Spleen (tissue), 11 donors: ENCODE results near the gene DMD. TPM values are rescaled to one million over a fixed set of nuclear protein-coding genes. Genes with fewer than 3 reads are reported as not detected.

ENCODE experiments used
- DNase-seq: peaks from one replicate; pipeline ENCODE4 v3.0.0-alpha.2; 2020
- H3K27ac ChIP-seq, 8 donors: fragments of 200-600 bp; sonication (generic) in 7 of 8; 1 replicate in 4 of 8; 2 replicates in 4 of 8; pipeline versions ENCODE4 v1.5.0 to v1.8.0; 2016 to 2021; ENCODE audit warnings: inconsistent platforms in 4 of 8, mild to moderate bottlenecking in 4 of 8, moderate library complexity in 1 of 8
- H3K27me3 ChIP-seq, 7 donors: fragments of 200-600 bp; sonication (generic) in 6 of 7; replicated peaks in 1 of 7; 1 replicate in 4 of 7; 2 replicates in 3 of 7; pipeline versions ENCODE4 v1.5.0 to v1.8.0; 2016 to 2021; ENCODE audit warnings: inconsistent platforms in 3 of 7, mild to moderate bottlenecking in 1 of 7
- H3K36me3 ChIP-seq, 6 donors: fragments of 200-600 bp; sonication (generic) in 5 of 6; 1 replicate in 4 of 6; 2 replicates in 2 of 6; pipeline versions ENCODE4 v1.5.0 to v1.8.0; 2016 to 2021; ENCODE audit warnings: inconsistent platforms in 2 of 6
- H3K4me1 ChIP-seq, 6 donors: fragments of 200-600 bp; sonication (generic) in 5 of 6; 1 replicate in 3 of 6; 2 replicates in 3 of 6; pipeline versions ENCODE4 v1.5.0 to v1.8.0; 2016 to 2021; ENCODE audit warnings: inconsistent platforms in 3 of 6
- H3K4me3 ChIP-seq, 8 donors: fragments of 200-600 bp; sonication (generic) in 7 of 8; 1 replicate in 4 of 8; 2 replicates in 4 of 8; pipeline versions ENCODE4 v1.5.0 to v1.8.0; 2016 to 2021; ENCODE audit warnings: inconsistent platforms in 4 of 8, mild to moderate bottlenecking in 4 of 8, moderate library complexity in 2 of 8
- H3K9me3 ChIP-seq, 8 donors: fragments of 200-600 bp; sonication (generic) in 7 of 8; 1 replicate in 4 of 8; 2 replicates in 4 of 8; pipeline versions ENCODE4 v1.5.0 to v1.8.0; 2016 to 2021; ENCODE audit warnings: inconsistent platforms in 4 of 8
- POLR2A ChIP-seq, 3 donors: fragments of 450-650 bp; IDR thresholded peaks; one replicate each; pipeline ENCODE4 v1.5.1; 2017; ENCODE audit warnings: antibody characterized with exemption in 3 of 3, mild to moderate bottlenecking in 1 of 3
- POLR2AphosphoS5 ChIP-seq, 3 donors: sonication (generic); formaldehyde crosslinking; IDR thresholded peaks; one replicate each; pipeline ENCODE4 v1.5.1; 2017; ENCODE audit warnings: antibody characterized with exemption in 3 of 3
- WGBS, 5 donors: extraction: QIAGEN DNeasy Blood & Tissue Kit in 3 of 5; methylation state at CpG; one replicate each; pipeline versions ENCODE4 v1.1.5 to v1.1.7; 2013 to 2018; 5-methylcytosine and 5-hydroxymethylcytosine counted together
- intact Hi-C: fragments of 100-400 bp; cut with DNase I; formaldehyde crosslinking; loops from one replicate; pipeline ENCODE4 v1.15.0; 2023; ENCODE audit warnings: low total_unique reads
- polyA plus RNA-seq, 3 donors: library from polyadenylated mRNA; stranded (reverse); fragments of 200-250 nt; gene quantifications; one replicate each; pipeline ENCODE4 v1.2.1, GENCODE V29; 2013
- total RNA-seq, 7 donors: library from RNA; depleted of rRNA in 3 of 7; stranded (reverse); fragments of >200 nt in 3 of 7; fragmentation: NEBNext Ultra II Directional in 4 of 7; extraction: Animal tissue kit (Norgen Biotek cat#: 25700) in 4 of 7; gene quantifications; one replicate each; pipeline versions ENCODE4 v1.1.0 to v1.2.1, GENCODE V29; 2016 to 2021
- TF ChIP-seq, protein P1 (sequence below), 11 experiments: fragments of 200-600 bp in 7 of 11; fragments of 450-650 bp in 4 of 11; sonication (generic) in 4 of 11; IDR thresholded peaks in 8 of 11; conservative IDR thresholded peaks in 3 of 11; 1 replicate in 7 of 11; 2 replicates in 4 of 11; pipeline versions ENCODE4 v1.4.0 to v1.8.0; 2016 to 2021; ENCODE audit warnings: antibody characterized with exemption in 11 of 11, inconsistent platforms in 4 of 11, mild to moderate bottlenecking in 1 of 11
- donor health status: healthy with polysubstance abuse.
- donor health status: DM: no; HTN: no; CAD: no; lungs with moderate emphysema.
- donor health status: DM: no; HTN: no; CAD: no.
- donor health status: Bipolar disorder and iron deficiency.
- donor health status: healthy.
- donor health status: DM: no; HTN: no; CAD: no.
- donor health status: DM: yes; HTN: yes; CAD: no.

Gene DMD
- total and polyA plus RNA-seq, 10 donors, result 1.3 to 11.3 (median 4.4) TPM

- TF ChIP-seq POLR2A (IDR thresholded peaks at IDR 0.05), result no peak
- TF ChIP-seq, protein P1, sequence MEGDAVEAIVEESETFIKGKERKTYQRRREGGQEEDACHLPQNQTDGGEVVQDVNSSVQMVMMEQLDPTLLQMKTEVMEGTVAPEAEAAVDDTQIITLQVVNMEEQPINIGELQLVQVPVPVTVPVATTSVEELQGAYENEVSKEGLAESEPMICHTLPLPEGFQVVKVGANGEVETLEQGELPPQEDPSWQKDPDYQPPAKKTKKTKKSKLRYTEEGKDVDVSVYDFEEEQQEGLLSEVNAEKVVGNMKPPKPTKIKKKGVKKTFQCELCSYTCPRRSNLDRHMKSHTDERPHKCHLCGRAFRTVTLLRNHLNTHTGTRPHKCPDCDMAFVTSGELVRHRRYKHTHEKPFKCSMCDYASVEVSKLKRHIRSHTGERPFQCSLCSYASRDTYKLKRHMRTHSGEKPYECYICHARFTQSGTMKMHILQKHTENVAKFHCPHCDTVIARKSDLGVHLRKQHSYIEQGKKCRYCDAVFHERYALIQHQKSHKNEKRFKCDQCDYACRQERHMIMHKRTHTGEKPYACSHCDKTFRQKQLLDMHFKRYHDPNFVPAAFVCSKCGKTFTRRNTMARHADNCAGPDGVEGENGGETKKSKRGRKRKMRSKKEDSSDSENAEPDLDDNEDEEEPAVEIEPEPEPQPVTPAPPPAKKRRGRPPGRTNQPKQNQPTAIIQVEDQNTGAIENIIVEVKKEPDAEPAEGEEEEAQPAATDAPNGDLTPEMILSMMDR (IDR thresholded peaks at IDR 0.05 in 8 of 11, conservative IDR thresholded peaks at IDR 0.05 in 3 of 11), result no peak
- TF ChIP-seq POLR2AphosphoS5 (IDR thresholded peaks at IDR 0.05), result no peak
- intact Hi-C loops, result no loop called here
Observed at GRCh38 chrX:31154946-31155345, 2056.4 kb downstream of the DMD start.

GRCh38 chrX:31153475-31154047 is 2057.8 kb downstream of the DMD start:
- no peak for DNase-seq
- Histone ChIP-seq H3K4me3 (no peak overlapping the region), H3K27ac (no peak overlapping the region), H3K36me3 (no peaks in the 10 kb centered on the region), H3K9me3 (no peaks in the 10 kb centered on the region), H3K27me3 (no peaks in the 10 kb centered on the region), H3K4me1 (no peaks in the 10 kb centered on the region)
- TF ChIP-seq POLR2AphosphoS5 (IDR thresholded peaks at IDR 0.05) (no peak), POLR2A (IDR thresholded peaks at IDR 0.05) (no peak)
- TF ChIP-seq, protein P1 (IDR thresholded peaks at IDR 0.05 in 8 of 11, conservative IDR thresholded peaks at IDR 0.05 in 3 of 11), result no peak
- intact Hi-C loops, result no loop called here
- WGBS, 5 donors, result 60 to 100% (median 78%) methylated on average over 1 of the region's 1 CpG

More at GRCh38 chrX:31154946-31155345, 2056.4 kb downstream of the DMD start:
- H3K27me3 ChIP-seq, result no peaks in the 10 kb centered on the region
- DNase-seq, result no peak
- no peaks in the 10 kb centered on the region for H3K9me3 ChIP-seq
- H3K4me3 ChIP-seq, result no peak overlapping the region
- no peaks in the 10 kb centered on the region for H3K36me3 ChIP-seq
- no peak overlapping the region for H3K27ac ChIP-seq
- H3K4me1 ChIP-seq, result no peaks in the 10 kb centered on the region
- WGBS, 5 donors, result 63 to 89% (median 77%) methylated on average over 2 of the region's 2 CpGs

DNA sequence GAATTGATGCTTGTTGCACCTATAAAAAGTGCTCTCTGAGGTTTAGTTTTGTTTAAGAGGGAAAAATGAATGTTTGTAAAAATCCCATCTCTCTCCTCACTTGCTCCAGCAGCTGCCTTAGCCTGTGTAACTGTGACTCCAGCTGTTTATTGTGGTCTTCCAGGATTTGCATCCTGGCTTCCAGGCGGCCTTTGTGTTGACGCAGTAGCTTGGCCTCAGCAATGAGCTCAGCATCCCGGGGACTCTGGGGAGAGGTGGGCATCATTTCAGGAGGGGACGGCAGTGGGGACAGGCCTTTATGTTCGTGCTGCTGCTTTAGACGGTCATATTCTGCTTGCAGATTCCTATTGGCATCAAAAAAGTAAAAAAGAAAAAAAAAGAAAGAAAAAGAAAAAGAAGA is 2064.2 kb downstream of the DMD start:
- Histone ChIP-seq H3K36me3 (no peaks in the 10 kb centered on the region), H3K4me3 (no peak overlapping the region), H3K27ac (no peak overlapping the region), H3K27me3 (no peaks in the 10 kb centered on the region), H3K4me1 (no peaks in the 10 kb centered on the region), H3K9me3 (no peaks in the 10 kb centered on the region)
- intact Hi-C loops, result no loop called here
- TF ChIP-seq, protein P1 (IDR thresholded peaks at IDR 0.05 in 8 of 11, conservative IDR thresholded peaks at IDR 0.05 in 3 of 11), result no peak
- TF ChIP-seq POLR2A (IDR thresholded peaks at IDR 0.05) (no peak), POLR2AphosphoS5 (IDR thresholded peaks at IDR 0.05) (no peak)
- DNase-seq, result no peak
- 72 to 92% (median 81%) methylated on average over 6 of the region's 6 CpGs for WGBS, 5 donors

DNA sequence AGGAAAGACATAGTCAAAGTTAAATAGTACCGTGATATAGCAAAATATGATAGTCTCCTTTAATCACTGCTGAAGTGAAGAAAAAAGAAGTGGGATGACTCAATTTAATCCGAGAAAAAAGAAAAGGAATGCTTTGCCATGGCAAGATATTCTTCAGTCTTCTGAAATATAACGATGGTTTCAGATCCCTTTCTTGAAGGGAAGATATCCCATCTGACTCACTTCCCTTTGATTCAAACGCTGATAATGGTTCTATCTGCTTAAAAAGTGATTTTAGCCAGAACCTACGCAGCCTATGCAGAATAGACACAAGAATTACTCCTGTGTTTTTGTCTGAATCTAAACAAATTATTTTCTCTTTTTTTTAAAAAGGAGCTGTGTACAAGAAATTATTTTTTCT is 2071.4 kb downstream of the DMD start:
- Histone ChIP-seq H3K4me1 (peaks cover 0 to 15% (median 0%) of the 10 kb centered on the region in 6 donors), H3K27me3 (no peaks in the 10 kb centered on the region), H3K27ac (no peak overlapping the region), H3K9me3 (peaks cover 0 to 9% (median 0%) of the 10 kb centered on the region in 8 donors), H3K4me3 (no peak overlapping the region), H3K36me3 (no peaks in the 10 kb centered on the region)
- 66 to 70% (median 68%) methylated on average over 5 of the region's 5 CpGs for WGBS, 5 donors
- TF ChIP-seq POLR2AphosphoS5 (IDR thresholded peaks at IDR 0.05), result no peak
- TF ChIP-seq, protein P1 (IDR thresholded peaks at IDR 0.05 in 8 of 11, conservative IDR thresholded peaks at IDR 0.05 in 3 of 11), result no peak
- TF ChIP-seq POLR2A (IDR thresholded peaks at IDR 0.05), result no peak
- DNase-seq, result no peak
- intact Hi-C loops, result no loop called here
